Pancreas (tissue), 10 donors: Measurements from ENCODE around the gene IL15. TPM values are rescaled to one million over a fixed set of nuclear protein-coding genes. Genes with fewer than 3 reads are reported as not detected.
A peak's percentile ranks its signal among the peaks of the same experiment; 100 is the strongest.

Source experiments
- ATAC-seq, 4 donors: fragments of 200-7000 bp; cut with Tn5 transposase; one replicate each; pipeline versions ENCODE4 v1.8.0 to v1.9.1; 2020; ENCODE audit warnings: mild to moderate bottlenecking in 4 of 4, moderate library complexity in 4 of 4
- DNase-seq, 6 donors: peaks; one replicate each; pipeline ENCODE4 v3.0.0-alpha.2; 2020
- FAIRE-seq: peaks from 2 replicates; lab custom pipeline; 2012; peaks lifted over from hg19 to GRCh38; lab: Jason Lieb, UNC
- H3K27ac ChIP-seq, 4 donors: fragments of 200-600 bp; sonication (generic); 1 replicate in 3 of 4; 2 replicates in 1 of 4; pipeline versions ENCODE4 v1.5.0 to v1.8.0; 2020
- H3K27me3 ChIP-seq, 4 donors: fragments of 200-600 bp; one replicate each; pipeline ENCODE4 v1.8.0; 2021
- H3K36me3 ChIP-seq, 3 donors: fragments of 200-600 bp; sonication (generic) in 1 of 3; one replicate each; pipeline versions ENCODE4 v1.5.0 to v1.8.0; 2020 to 2021
- H3K4me1 ChIP-seq, 3 donors: fragments of 200-600 bp; one replicate each; pipeline ENCODE4 v1.8.0; 2021
- H3K4me3 ChIP-seq, 4 donors: fragments of 200-600 bp; sonication (generic) in 2 of 4; one replicate each; pipeline versions ENCODE4 v1.5.0 to v1.8.0; 2020 to 2021
- H3K9me3 ChIP-seq, 4 donors: fragments of 200-600 bp; one replicate each; pipeline ENCODE4 v1.8.0; 2021
- WGBS, 2 donors: extraction: QIAGEN DNeasy Blood & Tissue Kit; methylation state at CpG; one replicate each; pipeline ENCODE4 v1.1.7; 2013; 5-methylcytosine and 5-hydroxymethylcytosine counted together
- intact Hi-C, 3 donors: fragments of 100-400 bp; cut with DNase I; formaldehyde crosslinking; loops; one replicate each; pipeline versions ENCODE4 v1.11.1 to v1.14.2; 2022
- polyA plus RNA-seq, 2 donors: library from polyadenylated mRNA; stranded (reverse); fragments of 200-250 nt; gene quantifications; one replicate each; pipeline ENCODE4 v1.2.3, GENCODE V29; 2013
- total RNA-seq, 6 donors: library from RNA; stranded (reverse); fragmentation: NEBNext Ultra II Directional in 4 of 6; extraction: Animal tissue kit (Norgen Biotek cat#: 25700) in 4 of 6; gene quantifications; one replicate each; pipeline versions ENCODE4 v1.2.1 to v1.2.4, GENCODE V29; 2021 to 2023
- TF ChIP-seq, protein P1 (sequence below), 4 donors: fragments of 200-600 bp; sonication (generic) in 3 of 4; IDR thresholded peaks; one replicate each; pipeline versions ENCODE4 v1.5.0 to v1.8.0; 2021; ENCODE audit warnings: antibody characterized with exemption in 4 of 4
- donor health status: healthy with polysubstance abuse.
- donor health status: DM: no; HTN: no; CAD: no; lungs with moderate emphysema.
- donor health status: DM: no; HTN: no; CAD: no.
- donor health status: control.
- donor health status: control.
- donor health status: Bipolar disorder and iron deficiency.
- donor health status: DM: yes; HTN: yes; CAD: no.
- donor health status: DM: no; HTN: no; CAD: no.
- donor health status: DM: no; HTN: no; CAD: no.
- donor health status: DM: yes; HTN: yes; CAD: no.

IL15 gene
- total and polyA plus RNA-seq, 8 donors: 0.44 to 4.0 (median 2.2) TPM

- 24 to 36% methylated on average over 2 of the region's 2 CpGs for WGBS, 2 donors
- no peak for FAIRE-seq
- no peak for DNase-seq
- Histone ChIP-seq H3K27me3 (no peaks in the 10 kb centered on the region), H3K4me1 (peaks cover 0 to 4% (median 0%) of the 10 kb centered on the region in 3 donors), H3K4me3 (peak overlapping the region in 3 of 4 donors; percentile 71 to 77 (median 77)), H3K9me3 (no peaks in the 10 kb centered on the region), H3K36me3 (no peaks in the 10 kb centered on the region), H3K27ac (peak overlapping the region in 1 of 4 donors; percentile 76)
- intact Hi-C loops: no loop called here
- TF ChIP-seq, protein P1, sequence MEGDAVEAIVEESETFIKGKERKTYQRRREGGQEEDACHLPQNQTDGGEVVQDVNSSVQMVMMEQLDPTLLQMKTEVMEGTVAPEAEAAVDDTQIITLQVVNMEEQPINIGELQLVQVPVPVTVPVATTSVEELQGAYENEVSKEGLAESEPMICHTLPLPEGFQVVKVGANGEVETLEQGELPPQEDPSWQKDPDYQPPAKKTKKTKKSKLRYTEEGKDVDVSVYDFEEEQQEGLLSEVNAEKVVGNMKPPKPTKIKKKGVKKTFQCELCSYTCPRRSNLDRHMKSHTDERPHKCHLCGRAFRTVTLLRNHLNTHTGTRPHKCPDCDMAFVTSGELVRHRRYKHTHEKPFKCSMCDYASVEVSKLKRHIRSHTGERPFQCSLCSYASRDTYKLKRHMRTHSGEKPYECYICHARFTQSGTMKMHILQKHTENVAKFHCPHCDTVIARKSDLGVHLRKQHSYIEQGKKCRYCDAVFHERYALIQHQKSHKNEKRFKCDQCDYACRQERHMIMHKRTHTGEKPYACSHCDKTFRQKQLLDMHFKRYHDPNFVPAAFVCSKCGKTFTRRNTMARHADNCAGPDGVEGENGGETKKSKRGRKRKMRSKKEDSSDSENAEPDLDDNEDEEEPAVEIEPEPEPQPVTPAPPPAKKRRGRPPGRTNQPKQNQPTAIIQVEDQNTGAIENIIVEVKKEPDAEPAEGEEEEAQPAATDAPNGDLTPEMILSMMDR (IDR thresholded peaks at IDR 0.05): no peak
- no peak for ATAC-seq
Measured at GRCh38 chr4:141637565-141637964, 1.2 kb downstream of the IL15 start.

- Histone ChIP-seq H3K27me3 (no peaks in the 10 kb centered on the region), H3K4me3 (no peak overlapping the region), H3K36me3 (no peaks in the 10 kb centered on the region), H3K27ac (no peak overlapping the region), H3K4me1 (peaks cover 0 to 4% (median 0%) of the 10 kb centered on the region in 3 donors), H3K9me3 (no peaks in the 10 kb centered on the region)
- 98 to 100% methylated on average over 2 of the region's 2 CpGs for WGBS, 2 donors
- FAIRE-seq (no peak), ATAC-seq (no peak), DNase-seq (no peak)
- intact Hi-C loops: no loop called here
- TF ChIP-seq, protein P1 (IDR thresholded peaks at IDR 0.05): no peak
Measured at GRCh38 chr4:141638230-141638629, 1.8 kb downstream of the IL15 start.

- FAIRE-seq (no peak), DNase-seq (no peak), ATAC-seq (no peak)
- H3K36me3 ChIP-seq: no peaks in the 10 kb centered on the region
- H3K4me1 ChIP-seq: peaks cover 0 to 4% (median 0%) of the 10 kb centered on the region in 3 donors
- 83 to 84% methylated on average over 3 of the region's 3 CpGs for WGBS, 2 donors
- no peaks in the 10 kb centered on the region for H3K9me3 ChIP-seq
- H3K27ac ChIP-seq: no peak overlapping the region
- intact Hi-C loops: no loop called here
- H3K27me3 ChIP-seq: no peaks in the 10 kb centered on the region
- no peak overlapping the region for H3K4me3 ChIP-seq
- TF ChIP-seq, protein P1 (IDR thresholded peaks at IDR 0.05): no peak
Measured at GRCh38 chr4:141640696-141641095, 4.3 kb downstream of the IL15 start.

- DNase-seq (no peak), FAIRE-seq (no peak), ATAC-seq (no peak)
- peaks cover 0 to 4% (median 0%) of the 10 kb centered on the region in 3 donors for H3K4me1 ChIP-seq
- no peaks in the 10 kb centered on the region for H3K9me3 ChIP-seq
- no peak overlapping the region for H3K4me3 ChIP-seq
- TF ChIP-seq, protein P1 (IDR thresholded peaks at IDR 0.05): no peak
- intact Hi-C loops: no loop called here
- 88 to 100% methylated on average over 3 of the region's 3 CpGs for WGBS, 2 donors
- no peaks in the 10 kb centered on the region for H3K36me3 ChIP-seq
- no peaks in the 10 kb centered on the region for H3K27me3 ChIP-seq
- H3K27ac ChIP-seq: no peak overlapping the region
Measured at GRCh38 chr4:141642063-141642462, 5.7 kb downstream of the IL15 start.

DNA sequence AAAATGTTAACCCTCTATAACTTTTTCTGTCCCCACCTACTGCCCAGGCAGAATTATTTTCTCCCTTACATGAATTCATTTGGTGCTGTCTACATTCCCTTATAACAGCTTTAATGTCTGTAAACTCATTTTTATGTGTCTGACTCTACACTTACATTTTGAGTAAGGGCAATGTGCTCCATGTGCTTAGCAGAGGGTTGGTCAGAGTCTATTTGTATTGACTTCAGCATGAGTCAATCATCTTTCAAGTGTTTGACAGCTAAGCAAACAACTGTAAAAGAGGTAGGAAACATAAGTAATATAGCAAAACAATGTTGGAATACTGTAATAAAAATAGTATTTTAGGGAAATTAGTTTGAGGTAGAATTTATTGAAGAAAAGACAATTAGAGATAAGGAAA is 6.3 kb downstream of the IL15 start:
- TF ChIP-seq, protein P1 (IDR thresholded peaks at IDR 0.05): no peak
- Histone ChIP-seq H3K4me3 (no peak overlapping the region), H3K9me3 (no peaks in the 10 kb centered on the region), H3K27ac (no peak overlapping the region), H3K4me1 (peaks cover 0 to under 1% (median 0%) of the 10 kb centered on the region in 3 donors), H3K27me3 (no peaks in the 10 kb centered on the region), H3K36me3 (no peaks in the 10 kb centered on the region)
- intact Hi-C loops: no loop called here
- FAIRE-seq (no peak), ATAC-seq (no peak), DNase-seq (no peak)
